ENCODE results near the gene ACADVL. TPM values are rescaled to one million over a fixed set of nuclear protein-coding genes. Genes with fewer than 3 reads are reported as not detected.

ACADVL gene
- total RNA-seq, 1 donor from 2014 or later: 354 TPM

- Mint-ChIP-seq H3K4me3 (ENCODE audit: unreplicated experiment) (no peak overlapping the region), H3K27me3 (ENCODE audit: unreplicated experiment) (peaks cover 6% of the 10 kb centered on the region), H3K9me3 (ENCODE audit: unreplicated experiment) (no peaks in the 10 kb centered on the region), H3K4me1 (ENCODE audit: unreplicated experiment) (peaks cover 1% of the 10 kb centered on the region), H3K27ac (ENCODE audit: unreplicated experiment) (no peak overlapping the region), H3K36me3 (ENCODE audit: unreplicated experiment) (no peaks in the 10 kb centered on the region)
- no peak for DNase-seq (ENCODE audit: extremely low spot score, unreplicated experiment)
- TF ChIP-seq CTCF (IDR thresholded peaks at IDR 0.05): no peak
Measured at GRCh38 chr17:7176107-7176840, 43.5 kb upstream of the ACADVL start.

DNA sequence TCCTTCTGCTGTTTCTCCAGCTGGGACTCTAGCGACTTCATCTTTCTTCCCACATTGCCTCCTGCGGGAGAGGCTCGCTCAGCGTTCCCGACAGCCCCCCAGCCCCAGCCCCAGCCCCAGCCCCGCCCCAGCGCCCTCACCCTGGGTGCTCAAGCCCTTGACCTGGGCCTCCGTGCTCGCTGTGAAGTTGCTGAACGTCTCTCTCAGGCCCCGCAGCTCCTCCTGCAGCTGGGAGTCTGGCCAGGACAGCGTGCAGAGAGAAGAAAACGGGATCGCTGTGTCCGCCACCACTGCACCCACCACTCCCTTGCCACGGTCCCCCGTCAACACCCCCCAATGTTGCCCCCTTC is 42.9 kb upstream of the ACADVL start:
- H3K36me3 Mint-ChIP-seq (ENCODE audit: unreplicated experiment): no peaks in the 10 kb centered on the region
- TF ChIP-seq CTCF (IDR thresholded peaks at IDR 0.05): no peak
- peaks cover 6% of the 10 kb centered on the region for H3K27me3 Mint-ChIP-seq (ENCODE audit: unreplicated experiment)
- no peak overlapping the region for H3K27ac Mint-ChIP-seq (ENCODE audit: unreplicated experiment)
- H3K4me3 Mint-ChIP-seq (ENCODE audit: unreplicated experiment): no peak overlapping the region
- no peaks in the 10 kb centered on the region for H3K4me1 Mint-ChIP-seq (ENCODE audit: unreplicated experiment)
- no peaks in the 10 kb centered on the region for H3K9me3 Mint-ChIP-seq (ENCODE audit: unreplicated experiment)
- DNase-seq (ENCODE audit: extremely low spot score, unreplicated experiment): no peak

- DNase-seq (ENCODE audit: extremely low spot score, unreplicated experiment): no peak
- no peaks in the 10 kb centered on the region for H3K9me3 Mint-ChIP-seq (ENCODE audit: unreplicated experiment)
- no peaks in the 10 kb centered on the region for H3K4me1 Mint-ChIP-seq (ENCODE audit: unreplicated experiment)
- no peak overlapping the region for H3K4me3 Mint-ChIP-seq (ENCODE audit: unreplicated experiment)
- H3K27ac Mint-ChIP-seq (ENCODE audit: unreplicated experiment): peak overlapping the region; percentile 57
- H3K27me3 Mint-ChIP-seq (ENCODE audit: unreplicated experiment): peaks cover 6% of the 10 kb centered on the region
- TF ChIP-seq CTCF (IDR thresholded peaks at IDR 0.05): peak; percentile 87
- H3K36me3 Mint-ChIP-seq (ENCODE audit: unreplicated experiment): no peaks in the 10 kb centered on the region
Measured at GRCh38 chr17:7177191-7177953, 42.4 kb upstream of the ACADVL start.

- Mint-ChIP-seq H3K27me3 (ENCODE audit: unreplicated experiment) (peaks cover 6% of the 10 kb centered on the region), H3K4me3 (ENCODE audit: unreplicated experiment) (no peak overlapping the region), H3K4me1 (ENCODE audit: unreplicated experiment) (no peaks in the 10 kb centered on the region), H3K36me3 (ENCODE audit: unreplicated experiment) (no peaks in the 10 kb centered on the region), H3K9me3 (ENCODE audit: unreplicated experiment) (no peaks in the 10 kb centered on the region), H3K27ac (ENCODE audit: unreplicated experiment) (peak overlapping the region; percentile 57)
- TF ChIP-seq CTCF (IDR thresholded peaks at IDR 0.05): no peak
- DNase-seq (ENCODE audit: extremely low spot score, unreplicated experiment): no peak
Measured at GRCh38 chr17:7177954-7178477, 41.7 kb upstream of the ACADVL start.

DNA sequence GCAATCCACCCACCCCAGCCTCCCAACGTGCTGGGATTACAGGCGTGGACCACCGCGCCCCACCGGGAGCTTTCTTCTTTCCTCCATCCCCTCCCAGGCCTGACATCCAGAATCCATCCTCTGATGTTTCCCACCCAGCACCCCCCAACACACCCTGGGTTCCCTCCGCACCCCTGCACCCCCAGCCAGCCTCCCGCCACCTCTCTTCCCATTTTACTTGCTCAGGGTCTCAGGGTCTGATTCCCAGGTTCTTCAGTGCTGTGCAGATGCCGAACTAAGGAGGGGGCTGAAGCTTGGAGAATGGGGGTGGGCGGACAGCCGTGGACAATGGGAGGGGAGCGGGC is 40.8 kb upstream of the ACADVL start:
- Mint-ChIP-seq H3K4me3 (ENCODE audit: unreplicated experiment) (no peak overlapping the region), H3K27me3 (ENCODE audit: unreplicated experiment) (peaks cover 6% of the 10 kb centered on the region)

More for the DNA sequence above, 40.8 kb upstream of the ACADVL start:
- no peak for TF ChIP-seq CTCF (IDR thresholded peaks at IDR 0.05)
- DNase-seq (ENCODE audit: extremely low spot score, unreplicated experiment): no peak
- H3K36me3 Mint-ChIP-seq (ENCODE audit: unreplicated experiment): no peaks in the 10 kb centered on the region
- H3K9me3 Mint-ChIP-seq (ENCODE audit: unreplicated experiment): no peaks in the 10 kb centered on the region
- H3K27ac Mint-ChIP-seq (ENCODE audit: unreplicated experiment): no peak overlapping the region
- no peaks in the 10 kb centered on the region for H3K4me1 Mint-ChIP-seq (ENCODE audit: unreplicated experiment)

Data from osteocyte (in vitro differentiated cells).